HEK293 (cell line): Measurements from ENCODE around the gene NPC2.

ENCODE experiments used
- CTCF ChIA-PET: fragments of 350-600 bp; formaldehyde crosslinking; extraction: SDS; loops from one replicate; lab custom pipeline; 2021; ENCODE audit warnings: antibody characterized with exemption; lab: Yijun Ruan, JAX
- POLR2A ChIA-PET: fragments of 300-600 bp; formaldehyde crosslinking; extraction: SDS; loops from one replicate; lab custom pipeline; 2020; ENCODE audit warnings: antibody characterized with exemption, inconsistent platforms; lab: Yijun Ruan, JAX
- H3K27ac ChIP-seq: fragments of 200-500 bp; sonication (Bioruptor generic); 2 replicates; pipeline ENCODE4 v1.5.1; 2014; ENCODE audit warnings: low read depth, low read length, control low read depth, inconsistent platforms; ENCODE audit errors: extremely low read depth
- H3K36me3 ChIP-seq, 2 experiments: fragments of 200-500 bp in 1 of 2; sonication (Bioruptor generic) in 1 of 2; 1 replicate in 1 of 2; 2 replicates in 1 of 2; pipeline ENCODE4 v1.5.1; 2014 to 2017; ENCODE audit warnings: inconsistent platforms in 2 of 2, low read length in 2 of 2; ENCODE audit not compliant: control insufficient read depth in 2 of 2, insufficient read depth in 1 of 2
- H3K4me1 ChIP-seq: fragments of 200-500 bp; sonication (Bioruptor generic); 2 replicates; pipeline ENCODE4 v1.5.1; 2014; ENCODE audit warnings: mild to moderate bottlenecking, low read length, inconsistent platforms; ENCODE audit not compliant: control insufficient read depth, insufficient read depth
- H3K4me3 ChIP-seq: 2 replicates; pipeline ENCODE4 v1.5.1; 2011; ENCODE audit warnings: low read depth, mild to moderate bottlenecking, control low read depth, low read length, moderate library complexity
- H3K9me3 ChIP-seq: fragments of 200-500 bp; sonication (Bioruptor generic); 2 replicates; pipeline ENCODE4 v1.5.1; 2014; ENCODE audit warnings: low read depth, low read length, inconsistent platforms; ENCODE audit not compliant: control insufficient read depth, insufficient read depth
- HOXA7 ChIP-seq: sonication (generic); formaldehyde crosslinking; IDR thresholded peaks from 2 replicates; pipeline ENCODE4 v1.8.1; 2022; ENCODE audit warnings: missing genetic modification reagents, borderline replicate concordance
- MZF1 ChIP-seq: fragments of 450-650 bp; formaldehyde crosslinking; IDR thresholded peaks from 2 replicates; pipeline ENCODE4 v1.5.1; 2017; ENCODE audit warnings: missing biosample characterization, missing genetic modification characterization, borderline replicate concordance
- SCRT2 ChIP-seq: fragments of 450-650 bp; formaldehyde crosslinking; IDR thresholded peaks from 2 replicates; pipeline ENCODE4 v1.5.1; 2016; ENCODE audit warnings: missing biosample characterization, missing genetic modification characterization
- TSHZ1 ChIP-seq: fragments of 450-650 bp; formaldehyde crosslinking; IDR thresholded peaks from 2 replicates; pipeline ENCODE4 v1.5.1; 2016; ENCODE audit warnings: missing biosample characterization, missing genetic modification characterization, borderline replicate concordance
- ZBTB7A ChIP-seq: fragments of 450-650 bp; formaldehyde crosslinking; IDR thresholded peaks from 2 replicates; pipeline ENCODE4 v1.5.1; 2016; ENCODE audit warnings: low read depth, missing biosample characterization, missing genetic modification characterization
- ZBTB8A ChIP-seq: fragments of 450-650 bp; formaldehyde crosslinking; IDR thresholded peaks from 2 replicates; pipeline ENCODE4 v1.5.1; 2016; ENCODE audit warnings: missing biosample characterization, missing genetic modification characterization
- ZFHX2 ChIP-seq: fragments of 450-650 bp; formaldehyde crosslinking; conservative IDR thresholded peaks from 2 replicates; pipeline ENCODE4 v1.5.1; 2016; ENCODE audit warnings: missing biosample characterization, missing genetic modification characterization
- ZFP3 ChIP-seq: fragments of 450-650 bp; formaldehyde crosslinking; IDR thresholded peaks from 2 replicates; pipeline ENCODE4 v1.5.1; 2016; ENCODE audit warnings: low read depth, missing biosample characterization, missing genetic modification characterization
- ZFP69B ChIP-seq: fragments of 450-650 bp; formaldehyde crosslinking; IDR thresholded peaks from 2 replicates; pipeline ENCODE4 v1.5.1; 2016; ENCODE audit warnings: missing biosample characterization, missing genetic modification characterization
- ZNF146 ChIP-seq: fragments of 450-650 bp; formaldehyde crosslinking; IDR thresholded peaks from 2 replicates; pipeline ENCODE4 v1.5.1; 2016; ENCODE audit warnings: missing biosample characterization, missing genetic modification characterization
- ZNF16 ChIP-seq: fragments of 450-650 bp; formaldehyde crosslinking; IDR thresholded peaks from 2 replicates; pipeline ENCODE4 v1.5.1; 2016; ENCODE audit warnings: low read depth, missing biosample characterization, missing genetic modification characterization
- ZNF184 ChIP-seq: fragments of 450-650 bp; IDR thresholded peaks from 2 replicates; pipeline ENCODE4 v1.5.1; 2018; ENCODE audit warnings: missing biosample characterization, mild to moderate bottlenecking, missing genetic modification characterization
- ZNF248 ChIP-seq: fragments of 450-650 bp; formaldehyde crosslinking; IDR thresholded peaks from 2 replicates; pipeline ENCODE4 v1.5.1; 2017; ENCODE audit warnings: missing biosample characterization, missing genetic modification characterization
- ZNF266 ChIP-seq: fragments of 450-650 bp; formaldehyde crosslinking; IDR thresholded peaks from 2 replicates; pipeline ENCODE4 v1.5.1; 2016; ENCODE audit warnings: missing biosample characterization, missing genetic modification characterization, low read depth
- ZNF366 ChIP-seq: fragments of 450-650 bp; formaldehyde crosslinking; conservative IDR thresholded peaks from 2 replicates; pipeline ENCODE4 v1.5.1; 2016; ENCODE audit warnings: missing biosample characterization, missing genetic modification characterization
- ZNF416 ChIP-seq: fragments of 450-650 bp; formaldehyde crosslinking; IDR thresholded peaks from 2 replicates; pipeline ENCODE4 v1.5.1; 2016; ENCODE audit warnings: missing biosample characterization, missing genetic modification characterization
- ZNF426 ChIP-seq: fragments of 450-650 bp; formaldehyde crosslinking; IDR thresholded peaks from 2 replicates; pipeline ENCODE4 v1.5.1; 2017; ENCODE audit warnings: missing biosample characterization, missing genetic modification characterization, mild to moderate bottlenecking, inconsistent platforms, moderate library complexity
- ZNF513 ChIP-seq: fragments of 450-650 bp; IDR thresholded peaks from 2 replicates; pipeline ENCODE4 v1.5.1; 2018; ENCODE audit warnings: missing biosample characterization, missing genetic modification characterization
- ZNF521 ChIP-seq: fragments of 450-650 bp; formaldehyde crosslinking; IDR thresholded peaks from 2 replicates; pipeline ENCODE4 v1.5.1; 2017; ENCODE audit warnings: missing biosample characterization, mild to moderate bottlenecking, missing genetic modification characterization
- ZNF530 ChIP-seq: fragments of 450-650 bp; formaldehyde crosslinking; IDR thresholded peaks from 2 replicates; pipeline ENCODE4 v1.5.1; 2016; ENCODE audit warnings: low read depth, missing biosample characterization, missing genetic modification characterization
- ZNF544 ChIP-seq: fragments of 450-650 bp; formaldehyde crosslinking; IDR thresholded peaks from 2 replicates; pipeline ENCODE4 v1.5.0; 2017; ENCODE audit warnings: missing biosample characterization, missing genetic modification characterization
- ZNF560 ChIP-seq: fragments of 450-650 bp; formaldehyde crosslinking; IDR thresholded peaks from 2 replicates; pipeline ENCODE4 v1.5.1; 2017; ENCODE audit warnings: missing biosample characterization, missing genetic modification characterization, borderline replicate concordance
- ZNF561 ChIP-seq: fragments of 450-650 bp; IDR thresholded peaks from 2 replicates; pipeline ENCODE4 v1.5.1; 2018; ENCODE audit warnings: missing biosample characterization, missing genetic modification characterization, borderline replicate concordance
- ZNF624 ChIP-seq: fragments of 450-650 bp; formaldehyde crosslinking; IDR thresholded peaks from 2 replicates; pipeline ENCODE4 v1.5.1; 2017; ENCODE audit warnings: missing biosample characterization, missing genetic modification characterization
- ZNF830 ChIP-seq: fragments of 450-650 bp; IDR thresholded peaks from 2 replicates; pipeline ENCODE4 v1.5.0; 2018; ENCODE audit warnings: missing biosample characterization, missing genetic modification characterization, low read depth, mild to moderate bottlenecking, moderate library complexity
- ZXDB ChIP-seq: fragments of 450-650 bp; formaldehyde crosslinking; IDR thresholded peaks from 2 replicates; pipeline ENCODE4 v1.5.1; 2016; ENCODE audit warnings: missing biosample characterization, missing genetic modification characterization
- TF ChIP-seq, protein P1 (sequence below): fragments of 450-650 bp; formaldehyde crosslinking; IDR thresholded peaks from 2 replicates; pipeline ENCODE4 v1.5.1; 2016; ENCODE audit warnings: missing biosample characterization, missing genetic modification characterization
- TF ChIP-seq, protein P2 (sequence below): fragments of 450-650 bp; formaldehyde crosslinking; IDR thresholded peaks from 2 replicates; pipeline ENCODE4 v1.5.1; 2017; ENCODE audit warnings: missing biosample characterization, missing genetic modification characterization

The NPC2 gene

GRCh38 chr14:74541225-74541624, 48.1 kb upstream of the NPC2 start:
- Histone ChIP-seq H3K36me3 (no peaks in the 10 kb centered on the region), H3K27ac (no peak overlapping the region), H3K4me3 (no peak overlapping the region), H3K9me3 (no peaks in the 10 kb centered on the region), H3K4me1 (no peaks in the 10 kb centered on the region; the same call in 1 of the 2 replicates)
- POLR2A ChIA-PET: no interaction called here
- CTCF ChIA-PET: interaction anchor here (0.6 kb wide), 1 partner anchor 68 kb away, joined by 3 read pairs; no protein-coding TSS in a partner anchor
- no peak for TF ChIP-seq SCRT2
- no peak for TF ChIP-seq ZNF624
- TF ChIP-seq ZNF416 (tag by site-specific recombination): no peak
- no peak for TF ChIP-seq ZNF16
- TF ChIP-seq ZNF513 (tag by site-specific recombination): no peak
- no peak for TF ChIP-seq ZNF266 (tag by site-specific recombination)
- TF ChIP-seq, protein P1, sequence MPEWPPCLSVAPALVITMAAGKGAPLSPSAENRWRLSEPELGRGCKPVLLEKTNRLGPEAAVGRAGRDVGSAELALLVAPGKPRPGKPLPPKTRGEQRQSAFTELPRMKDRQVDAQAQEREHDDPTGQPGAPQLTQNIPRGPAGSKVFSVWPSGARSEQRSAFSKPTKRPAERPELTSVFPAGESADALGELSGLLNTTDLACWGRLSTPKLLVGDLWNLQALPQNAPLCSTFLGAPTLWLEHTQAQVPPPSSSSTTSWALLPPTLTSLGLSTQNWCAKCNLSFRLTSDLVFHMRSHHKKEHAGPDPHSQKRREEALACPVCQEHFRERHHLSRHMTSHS (tag by site-specific recombination): no peak
- TF ChIP-seq ZNF366 (tag by site-specific recombination): no peak
- no peak for TF ChIP-seq ZNF184 (tag by site-specific recombination)
- TF ChIP-seq ZFP69B: no peak
- no peak for TF ChIP-seq ZNF521 (tag by site-specific recombination)
- TF ChIP-seq ZNF146 (tag by site-specific recombination): no peak
- no peak for TF ChIP-seq TSHZ1
- TF ChIP-seq ZNF560 (tag by site-specific recombination): no peak
- no peak for TF ChIP-seq ZXDB
- TF ChIP-seq ZNF830 (tag by site-specific recombination): no peak
- no peak for TF ChIP-seq ZNF530 (tag by site-specific recombination)

- CTCF ChIA-PET: interaction anchor here (0.6 to 1.0 kb wide), 4 partner anchors 31 to 1839 kb away, joined by 3 to 4 read pairs (median 3); no protein-coding TSS in a partner anchor
- no peaks in the 10 kb centered on the region for H3K9me3 ChIP-seq
- TF ChIP-seq ZFHX2 (tag by site-specific recombination): no peak
- TF ChIP-seq ZNF544 (tag by site-specific recombination): no peak
- no peak for TF ChIP-seq ZFP3 (tag by site-specific recombination)
- TF ChIP-seq ZBTB8A (tag by site-specific recombination): no peak
- no peak for TF ChIP-seq ZBTB7A (tag by site-specific recombination)
- TF ChIP-seq, protein P2, sequence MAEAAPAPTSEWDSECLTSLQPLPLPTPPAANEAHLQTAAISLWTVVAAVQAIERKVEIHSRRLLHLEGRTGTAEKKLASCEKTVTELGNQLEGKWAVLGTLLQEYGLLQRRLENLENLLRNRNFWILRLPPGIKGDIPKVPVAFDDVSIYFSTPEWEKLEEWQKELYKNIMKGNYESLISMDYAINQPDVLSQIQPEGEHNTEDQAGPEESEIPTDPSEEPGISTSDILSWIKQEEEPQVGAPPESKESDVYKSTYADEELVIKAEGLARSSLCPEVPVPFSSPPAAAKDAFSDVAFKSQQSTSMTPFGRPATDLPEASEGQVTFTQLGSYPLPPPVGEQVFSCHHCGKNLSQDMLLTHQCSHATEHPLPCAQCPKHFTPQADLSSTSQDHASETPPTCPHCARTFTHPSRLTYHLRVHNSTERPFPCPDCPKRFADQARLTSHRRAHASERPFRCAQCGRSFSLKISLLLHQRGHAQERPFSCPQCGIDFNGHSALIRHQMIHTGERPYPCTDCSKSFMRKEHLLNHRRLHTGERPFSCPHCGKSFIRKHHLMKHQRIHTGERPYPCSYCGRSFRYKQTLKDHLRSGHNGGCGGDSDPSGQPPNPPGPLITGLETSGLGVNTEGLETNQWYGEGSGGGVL: no peak
- TF ChIP-seq ZNF426 (tag by site-specific recombination): no peak
- TF ChIP-seq ZNF561 (tag by site-specific recombination): no peak
- no peak for TF ChIP-seq HOXA7 (CRISPR knock-in tag)
- no peak for TF ChIP-seq ZNF248
- TF ChIP-seq MZF1 (tag by site-specific recombination): no peak
These were observed 46.4 kb upstream of the NPC2 start for GRCh38 chr14:74539503-74539902.

More at GRCh38 chr14:74539503-74539902, 46.4 kb upstream of the NPC2 start:
- POLR2A ChIA-PET: no interaction called here
- no peak overlapping the region for H3K4me3 ChIP-seq
- H3K36me3 ChIP-seq: no peaks in the 10 kb centered on the region
- H3K4me1 ChIP-seq: peaks cover 4% of the 10 kb centered on the region; the same call in 1 of the 2 replicates
- H3K27ac ChIP-seq: no peak overlapping the region
